SK-N-SH (cell line): ENCODE results near the gene GALNTL6. TPM values are rescaled to one million over a fixed set of nuclear protein-coding genes. Genes with fewer than 3 reads are reported as not detected.

Source experiments
- CTCF ChIA-PET: fragments of 300-600, 350-600 bp; formaldehyde crosslinking; extraction: SDS; loops from one replicate; lab custom pipeline; 2021; lab: Yijun Ruan, JAX
- POLR2A ChIA-PET: fragments of 350-600 bp; sonication (Branson Sonifier 250); formaldehyde crosslinking; extraction: SDS; loops from one replicate; lab custom pipeline; 2020; ENCODE audit warnings: antibody characterized with exemption, inconsistent platforms; lab: Yijun Ruan, JAX
- DNase-seq: peaks from one replicate; pipeline ENCODE4 v3.0.0; 2012
- H2AFZ ChIP-seq: fragments of 200-600 bp; sonication (generic); 2 replicates; pipeline ENCODE4 v1.8.1; 2016; ENCODE audit warnings: antibody characterized with exemption, mild to moderate bottlenecking, low read depth
- H3F3A ChIP-seq: fragments of 200-600 bp; sonication (generic); replicated peaks from 2 replicates; pipeline ENCODE3; 2016; ENCODE audit warnings: antibody characterized with exemption, mild to moderate bottlenecking; ENCODE audit not compliant: insufficient read depth
- H3K27ac ChIP-seq, 2 experiments: fragments of 200-500 bp in 1 of 2; fragments of 200-600 bp in 1 of 2; sonication (Bioruptor generic) in 1 of 2; sonication (generic), shearing (Covaris generic) in 1 of 2; 2 replicates each; pipeline versions ENCODE4 v1.5.1 to v1.6.1; 2014 to 2016; ENCODE audit warnings: low read depth in 2 of 2, inconsistent platforms in 1 of 2, low read length in 1 of 2, mild to moderate bottlenecking in 1 of 2, mixed read lengths in 1 of 2
- H3K27me3 ChIP-seq: fragments of 200-600 bp; sonication (generic), shearing (Covaris generic); 2 replicates; pipeline ENCODE4 v1.6.1; 2016; ENCODE audit warnings: mixed run types; ENCODE audit not compliant: insufficient read depth
- H3K36me3 ChIP-seq, 2 experiments: fragments of 200-500 bp in 1 of 2; fragments of 200-600 bp in 1 of 2; sonication (Bioruptor generic) in 1 of 2; sonication (generic) in 1 of 2; replicated peaks in 1 of 2; 2 replicates each; pipeline versions ENCODE3 to v1.5.1; 2014 to 2016; ENCODE audit warnings: low read length in 1 of 2, mild to moderate bottlenecking in 1 of 2; ENCODE audit not compliant: insufficient read depth in 2 of 2, control insufficient read depth in 1 of 2
- H3K4me1 ChIP-seq, 2 experiments: fragments of 200-500 bp in 1 of 2; fragments of 200-600 bp in 1 of 2; sonication (Bioruptor generic) in 1 of 2; sonication (generic), shearing (Covaris generic) in 1 of 2; 2 replicates each; pipeline versions ENCODE4 v1.5.1 to v1.6.1; 2014 to 2016; ENCODE audit warnings: low read depth in 1 of 2, low read length in 1 of 2, mixed run types in 1 of 2; ENCODE audit not compliant: insufficient read depth in 2 of 2, control insufficient read depth in 1 of 2
- H3K4me2 ChIP-seq: fragments of 200-600 bp; sonication (generic), shearing (Covaris generic); 2 replicates; pipeline ENCODE4 v1.6.1; 2017; ENCODE audit warnings: mixed run types
- H3K4me3 ChIP-seq, 2 experiments: fragments of 200-500 bp in 1 of 2; fragments of 200-600 bp in 1 of 2; sonication (Bioruptor generic) in 1 of 2; sonication (generic), shearing (Covaris generic) in 1 of 2; 2 replicates each; pipeline versions ENCODE4 v1.5.1 to v1.8.1; 2014 to 2016; ENCODE audit warnings: low read depth in 2 of 2, inconsistent platforms in 1 of 2, low read length in 1 of 2, mild to moderate bottlenecking in 1 of 2, mixed read lengths in 1 of 2, moderate library complexity in 1 of 2
- H3K79me2 ChIP-seq: fragments of 200-600 bp; sonication (generic); 2 replicates; pipeline ENCODE4 v1.8.1; 2017; ENCODE audit warnings: mild to moderate bottlenecking; ENCODE audit not compliant: insufficient read depth
- H3K9ac ChIP-seq: fragments of 200-600 bp; sonication (generic); 2 replicates; pipeline ENCODE4 v1.6.1; 2017; ENCODE audit warnings: mixed run types
- H3K9me2 ChIP-seq: fragments of 200-600 bp; sonication (generic); 2 replicates; pipeline ENCODE4 v1.6.1; 2017; ENCODE audit warnings: mixed run types
- H3K9me3 ChIP-seq: fragments of 200-600 bp; sonication (generic); 2 replicates; pipeline ENCODE4 v1.6.1; 2017; ENCODE audit warnings: mixed run types, mild to moderate bottlenecking, moderate library complexity
- H4K20me1 ChIP-seq: fragments of 200-600 bp; sonication (generic); 2 replicates; pipeline ENCODE4 v1.6.1; 2017; ENCODE audit warnings: mild to moderate bottlenecking, mixed run types; ENCODE audit not compliant: insufficient read depth
- FOSL2 ChIP-seq: IDR thresholded peaks from 2 replicates; pipeline ENCODE4 v1.4.0; 2012; ENCODE audit warnings: low read depth, mild to moderate bottlenecking, moderate library complexity, borderline replicate concordance
- GABPA ChIP-seq: IDR thresholded peaks from 2 replicates; pipeline ENCODE4 v1.4.0; 2012; ENCODE audit warnings: low read depth, mild to moderate bottlenecking
- JUND ChIP-seq: IDR thresholded peaks from 2 replicates; pipeline ENCODE4 v1.4.0; 2012
- NRF1 ChIP-seq: IDR thresholded peaks from 2 replicates; pipeline ENCODE4 v1.6.1; 2012; ENCODE audit warnings: low read depth, mild to moderate bottlenecking, low read length
- RAD21 ChIP-seq: IDR thresholded peaks from 2 replicates; pipeline ENCODE4 v1.6.1; 2012; ENCODE audit warnings: mild to moderate bottlenecking, low read length
- RFX5 ChIP-seq: IDR thresholded peaks from 2 replicates; pipeline ENCODE4 v1.6.1; 2012; ENCODE audit warnings: mild to moderate bottlenecking, improper control_type of control experiment, low read length
- RXRA ChIP-seq: IDR thresholded peaks from 2 replicates; pipeline ENCODE4 v1.4.0; 2012; ENCODE audit warnings: low read depth, mild to moderate bottlenecking, borderline replicate concordance
- SMC3 ChIP-seq: IDR thresholded peaks from 2 replicates; pipeline ENCODE4 v1.6.1; 2012; ENCODE audit warnings: low read depth, low read length, improper control_type of control experiment
- TAF1 ChIP-seq: IDR thresholded peaks from 2 replicates; pipeline ENCODE4 v1.6.1; 2012; ENCODE audit warnings: low read depth, mild to moderate bottlenecking, low read length, moderate library complexity, borderline replicate concordance
- TCF12 ChIP-seq: IDR thresholded peaks from 2 replicates; pipeline ENCODE4 v1.4.0; 2012
- WGBS: methylation state at CpG from one replicate; pipeline ENCODE4 v1.1.6; 2017; ENCODE audit warnings: low lambda C conversion rate; 5-methylcytosine and 5-hydroxymethylcytosine counted together
- polyA plus RNA-seq, 3 experiments: library from polyadenylated mRNA; depleted of rRNA; stranded (reverse); fragments of >200 nt; gene quantifications; 2 replicates each; pipeline ENCODE4 v1.2.3, GENCODE V29; 2012
- TF ChIP-seq, protein P1 (sequence below): IDR thresholded peaks from 2 replicates; pipeline ENCODE4 v1.4.0; 2012; ENCODE audit warnings: low read depth, borderline replicate concordance
- TF ChIP-seq, protein P2 (sequence below): fragments of 200-600 bp; sonication (generic); IDR thresholded peaks from 2 replicates; pipeline ENCODE4 v1.6.1; 2017; ENCODE audit warnings: antibody characterized with exemption, mild to moderate bottlenecking, moderate library complexity
- TF ChIP-seq, protein P3 (sequence below): IDR thresholded peaks from 2 replicates; pipeline ENCODE4 v1.4.0; 2012; ENCODE audit warnings: low read depth
- TF ChIP-seq, protein P4 (sequence below): fragments of 150-350 bp; IDR thresholded peaks from 2 replicates; pipeline ENCODE4 v1.6.1; 2017; ENCODE audit warnings: antibody characterized with exemption, low read length, low read depth, borderline replicate concordance
- TF ChIP-seq, protein P5 (sequence below): IDR thresholded peaks from 2 replicates; pipeline ENCODE4 v1.6.1; 2012; ENCODE audit warnings: mild to moderate bottlenecking, low read depth, low read length, moderate library complexity

Gene GALNTL6
- polyA plus RNA-seq, 1 of the 3 experiments (the other 2 are of a cell fraction): 0.07 TPM

DNA sequence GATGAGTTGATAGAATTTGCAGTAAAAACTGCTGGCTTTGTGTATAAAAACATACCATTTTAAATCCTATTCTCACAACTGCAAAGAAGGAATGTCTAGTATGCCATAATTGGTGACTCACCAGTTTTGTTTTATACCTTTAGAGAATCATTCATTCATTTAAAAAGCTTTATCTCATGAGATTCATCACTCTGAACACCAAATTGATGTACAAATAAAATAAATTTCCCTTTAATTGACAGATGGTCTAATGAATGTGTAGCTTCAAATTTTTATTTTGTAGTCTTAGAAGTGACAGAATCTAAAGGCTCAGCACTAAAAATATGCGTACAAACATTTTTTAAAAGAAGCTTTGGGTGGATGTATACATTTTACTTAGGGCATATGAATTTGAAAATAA is 492.5 kb downstream of the GALNTL6 start:
- Histone ChIP-seq H3K9ac (no peak overlapping the region), H3F3A (no peaks in the 10 kb centered on the region), H3K4me1 (no peaks in the 10 kb centered on the region), H3K9me3 (no peaks in the 10 kb centered on the region), H3K9me2 (no peaks in the 10 kb centered on the region), H3K79me2 (no peaks in the 10 kb centered on the region), H3K27me3 (no peaks in the 10 kb centered on the region), H2AFZ (no peak overlapping the region), H3K27ac (no peak overlapping the region), H3K4me2 (no peak overlapping the region), H3K36me3 (no peaks in the 10 kb centered on the region), H3K4me3 (no peak overlapping the region), H4K20me1 (no peaks in the 10 kb centered on the region)
- CTCF ChIA-PET: interaction anchor here (0.7 kb wide), 1 partner anchor 410 kb away, joined by 3 read pairs; no protein-coding TSS in a partner anchor
- DNase-seq: no peak
- 56% methylated on average over 1 of the region's 1 CpG for WGBS
- TF ChIP-seq, protein P1, sequence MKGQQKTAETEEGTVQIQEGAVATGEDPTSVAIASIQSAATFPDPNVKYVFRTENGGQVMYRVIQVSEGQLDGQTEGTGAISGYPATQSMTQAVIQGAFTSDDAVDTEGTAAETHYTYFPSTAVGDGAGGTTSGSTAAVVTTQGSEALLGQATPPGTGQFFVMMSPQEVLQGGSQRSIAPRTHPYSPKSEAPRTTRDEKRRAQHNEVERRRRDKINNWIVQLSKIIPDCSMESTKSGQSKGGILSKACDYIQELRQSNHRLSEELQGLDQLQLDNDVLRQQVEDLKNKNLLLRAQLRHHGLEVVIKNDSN: no peak
- TF ChIP-seq, protein P2, sequence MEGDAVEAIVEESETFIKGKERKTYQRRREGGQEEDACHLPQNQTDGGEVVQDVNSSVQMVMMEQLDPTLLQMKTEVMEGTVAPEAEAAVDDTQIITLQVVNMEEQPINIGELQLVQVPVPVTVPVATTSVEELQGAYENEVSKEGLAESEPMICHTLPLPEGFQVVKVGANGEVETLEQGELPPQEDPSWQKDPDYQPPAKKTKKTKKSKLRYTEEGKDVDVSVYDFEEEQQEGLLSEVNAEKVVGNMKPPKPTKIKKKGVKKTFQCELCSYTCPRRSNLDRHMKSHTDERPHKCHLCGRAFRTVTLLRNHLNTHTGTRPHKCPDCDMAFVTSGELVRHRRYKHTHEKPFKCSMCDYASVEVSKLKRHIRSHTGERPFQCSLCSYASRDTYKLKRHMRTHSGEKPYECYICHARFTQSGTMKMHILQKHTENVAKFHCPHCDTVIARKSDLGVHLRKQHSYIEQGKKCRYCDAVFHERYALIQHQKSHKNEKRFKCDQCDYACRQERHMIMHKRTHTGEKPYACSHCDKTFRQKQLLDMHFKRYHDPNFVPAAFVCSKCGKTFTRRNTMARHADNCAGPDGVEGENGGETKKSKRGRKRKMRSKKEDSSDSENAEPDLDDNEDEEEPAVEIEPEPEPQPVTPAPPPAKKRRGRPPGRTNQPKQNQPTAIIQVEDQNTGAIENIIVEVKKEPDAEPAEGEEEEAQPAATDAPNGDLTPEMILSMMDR: no peak
- POLR2A ChIA-PET: no interaction called here

DNA sequence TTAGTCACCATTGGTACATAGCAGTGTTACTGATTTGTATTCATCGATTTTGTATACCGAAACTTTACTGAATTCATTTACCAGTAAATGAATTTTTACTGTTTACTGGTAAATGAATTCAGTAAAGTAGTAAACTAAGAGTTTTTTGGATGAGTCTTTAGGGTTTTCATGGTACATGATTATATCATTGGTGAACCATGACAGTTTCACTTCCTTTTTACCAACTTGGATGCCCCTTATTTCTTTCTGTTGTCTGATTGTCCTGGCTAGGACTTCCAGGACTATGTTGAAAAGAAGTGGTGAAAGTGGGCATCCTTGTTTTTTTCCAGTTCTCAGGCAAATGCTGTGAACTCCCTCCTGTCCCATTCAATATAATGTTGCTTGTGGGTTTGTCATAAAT is 494.9 kb downstream of the GALNTL6 start:
- POLR2A ChIA-PET: no interaction called here
- CTCF ChIA-PET: no interaction called here
- no peak for DNase-seq
- Histone ChIP-seq H3F3A (no peaks in the 10 kb centered on the region), H2AFZ (no peak overlapping the region), H3K4me3 (no peak overlapping the region), H3K36me3 (no peaks in the 10 kb centered on the region), H3K4me1 (no peaks in the 10 kb centered on the region), H3K4me2 (no peak overlapping the region), H3K79me2 (no peaks in the 10 kb centered on the region), H3K9ac (no peak overlapping the region), H3K27me3 (no peaks in the 10 kb centered on the region), H3K9me2 (no peaks in the 10 kb centered on the region), H4K20me1 (no peaks in the 10 kb centered on the region), H3K9me3 (no peaks in the 10 kb centered on the region), H3K27ac (no peak overlapping the region)
- TF ChIP-seq, protein P3, sequence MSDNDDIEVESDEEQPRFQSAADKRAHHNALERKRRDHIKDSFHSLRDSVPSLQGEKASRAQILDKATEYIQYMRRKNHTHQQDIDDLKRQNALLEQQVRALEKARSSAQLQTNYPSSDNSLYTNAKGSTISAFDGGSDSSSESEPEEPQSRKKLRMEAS: no peak
- no peak for TF ChIP-seq TCF12
- no peak for TF ChIP-seq FOSL2
- TF ChIP-seq TAF1: no peak
- TF ChIP-seq RFX5: no peak
- TF ChIP-seq RAD21: no peak
- TF ChIP-seq RXRA: no peak
- no peak for TF ChIP-seq GABPA
- no peak for TF ChIP-seq JUND
- no peak for TF ChIP-seq SMC3
- TF ChIP-seq, protein P4, sequence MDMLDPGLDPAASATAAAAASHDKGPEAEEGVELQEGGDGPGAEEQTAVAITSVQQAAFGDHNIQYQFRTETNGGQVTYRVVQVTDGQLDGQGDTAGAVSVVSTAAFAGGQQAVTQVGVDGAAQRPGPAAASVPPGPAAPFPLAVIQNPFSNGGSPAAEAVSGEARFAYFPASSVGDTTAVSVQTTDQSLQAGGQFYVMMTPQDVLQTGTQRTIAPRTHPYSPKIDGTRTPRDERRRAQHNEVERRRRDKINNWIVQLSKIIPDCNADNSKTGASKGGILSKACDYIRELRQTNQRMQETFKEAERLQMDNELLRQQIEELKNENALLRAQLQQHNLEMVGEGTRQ: no peak
- TF ChIP-seq NRF1: no peak
- TF ChIP-seq, protein P5, sequence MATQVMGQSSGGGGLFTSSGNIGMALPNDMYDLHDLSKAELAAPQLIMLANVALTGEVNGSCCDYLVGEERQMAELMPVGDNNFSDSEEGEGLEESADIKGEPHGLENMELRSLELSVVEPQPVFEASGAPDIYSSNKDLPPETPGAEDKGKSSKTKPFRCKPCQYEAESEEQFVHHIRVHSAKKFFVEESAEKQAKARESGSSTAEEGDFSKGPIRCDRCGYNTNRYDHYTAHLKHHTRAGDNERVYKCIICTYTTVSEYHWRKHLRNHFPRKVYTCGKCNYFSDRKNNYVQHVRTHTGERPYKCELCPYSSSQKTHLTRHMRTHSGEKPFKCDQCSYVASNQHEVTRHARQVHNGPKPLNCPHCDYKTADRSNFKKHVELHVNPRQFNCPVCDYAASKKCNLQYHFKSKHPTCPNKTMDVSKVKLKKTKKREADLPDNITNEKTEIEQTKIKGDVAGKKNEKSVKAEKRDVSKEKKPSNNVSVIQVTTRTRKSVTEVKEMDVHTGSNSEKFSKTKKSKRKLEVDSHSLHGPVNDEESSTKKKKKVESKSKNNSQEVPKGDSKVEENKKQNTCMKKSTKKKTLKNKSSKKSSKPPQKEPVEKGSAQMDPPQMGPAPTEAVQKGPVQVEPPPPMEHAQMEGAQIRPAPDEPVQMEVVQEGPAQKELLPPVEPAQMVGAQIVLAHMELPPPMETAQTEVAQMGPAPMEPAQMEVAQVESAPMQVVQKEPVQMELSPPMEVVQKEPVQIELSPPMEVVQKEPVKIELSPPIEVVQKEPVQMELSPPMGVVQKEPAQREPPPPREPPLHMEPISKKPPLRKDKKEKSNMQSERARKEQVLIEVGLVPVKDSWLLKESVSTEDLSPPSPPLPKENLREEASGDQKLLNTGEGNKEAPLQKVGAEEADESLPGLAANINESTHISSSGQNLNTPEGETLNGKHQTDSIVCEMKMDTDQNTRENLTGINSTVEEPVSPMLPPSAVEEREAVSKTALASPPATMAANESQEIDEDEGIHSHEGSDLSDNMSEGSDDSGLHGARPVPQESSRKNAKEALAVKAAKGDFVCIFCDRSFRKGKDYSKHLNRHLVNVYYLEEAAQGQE: no peak
- 61% methylated on average over 2 of the region's 2 CpGs for WGBS
